Subcutaneous adipose tissue (tissue), 4 donors: ENCODE data around the gene HOXC5. TPM values are rescaled to one million over a fixed set of nuclear protein-coding genes. Genes with fewer than 3 reads are reported as not detected.

Source experiments
- CTCF ChIP-seq: fragments of 450-650 bp; IDR thresholded peaks from one replicate; pipeline ENCODE4 v1.5.1; 2016; ENCODE audit warnings: low read depth, mild to moderate bottlenecking, control low read depth, antibody characterized with exemption, moderate library complexity
- total RNA-seq, 4 donors: library from RNA; depleted of rRNA; stranded (reverse); fragments of >200 nt; gene quantifications; one replicate each; pipeline ENCODE4 v1.1.0, GENCODE V29; 2016

The HOXC5 gene
- total RNA-seq, 4 donors from 2014 or later = 0.66 to 2.6 (median 0.85) TPM; not detected in 1

- no peak for TF ChIP-seq CTCF
Measured at GRCh38 chr12:54051874-54052437, 19.1 kb downstream of the HOXC5 start.

GRCh38 chr12:54052438-54053002 is 19.7 kb downstream of the HOXC5 start:
- no peak for TF ChIP-seq CTCF

- no peak for TF ChIP-seq CTCF
Measured at GRCh38 chr12:54053003-54053750, 20.3 kb downstream of the HOXC5 start.

- TF ChIP-seq CTCF = no peak
Measured at GRCh38 chr12:54053751-54054741, 21.2 kb downstream of the HOXC5 start, which contains the start of gene HOXC4. Gene HOXC4 (plus strand): TSS chr12:54053835. CDS start chr12:54053923, 88 bp downstream.

GRCh38 chr12:54054742-54055194 is 21.9 kb downstream of the HOXC5 start:
- TF ChIP-seq CTCF = no peak

- no peak for TF ChIP-seq CTCF
Measured at GRCh38 chr12:54055552-54055951, 22.7 kb downstream of the HOXC5 start.
